HepG2 (cell line): ENCODE data around the gene CYB5B. TPM values are rescaled to one million over a fixed set of nuclear protein-coding genes. Genes with fewer than 3 reads are reported as not detected.

ENCODE experiments used
- FOXM1 ChIP-seq: sonication (generic); formaldehyde crosslinking; IDR thresholded peaks from 2 replicates; pipeline ENCODE4 v1.5.0; 2020; ENCODE audit warnings: missing genetic modification reagents
- GZF1 ChIP-seq: sonication (generic); formaldehyde crosslinking; IDR thresholded peaks from 2 replicates; pipeline ENCODE4 v1.5.1; 2020; ENCODE audit warnings: mild to moderate bottlenecking, missing genetic modification reagents
- HMGA1 ChIP-seq: sonication (generic); formaldehyde crosslinking; conservative IDR thresholded peaks from 2 replicates; pipeline ENCODE4 v1.4.0; 2020; ENCODE audit warnings: missing genetic modification reagents
- HNF4A ChIP-seq: sonication (generic); formaldehyde crosslinking; IDR thresholded peaks from 2 replicates; pipeline ENCODE4 v1.4.0; 2020; ENCODE audit warnings: missing genetic modification reagents
- HNF4G ChIP-seq, 2 experiments: sonication (generic) in 1 of 2; formaldehyde crosslinking in 1 of 2; IDR thresholded peaks; 2 replicates each; pipeline versions ENCODE4 v1.4.0 to v1.6.1; 2011 to 2020; ENCODE audit warnings: borderline replicate concordance in 2 of 2, low read depth in 2 of 2, mild to moderate bottlenecking in 2 of 2, low read length in 1 of 2, missing genetic modification reagents in 1 of 2, moderate library complexity in 1 of 2
- IRF2 ChIP-seq: IDR thresholded peaks from 2 replicates; pipeline ENCODE4 v1.6.1; 2018; ENCODE audit warnings: missing genetic modification reagents, missing compliant biosample characterization
- IRX3 ChIP-seq: sonication (generic); formaldehyde crosslinking; IDR thresholded peaks from 2 replicates; pipeline ENCODE4 v1.8.1; 2023; ENCODE audit warnings: mild to moderate bottlenecking, low read depth, missing genetic modification reagents, borderline replicate concordance
- NONO ChIP-seq, 2 experiments: fragments of 450-650 bp in 1 of 2; sonication (generic) in 1 of 2; formaldehyde crosslinking in 1 of 2; IDR thresholded peaks in 1 of 2; conservative IDR thresholded peaks in 1 of 2; 2 replicates each; pipeline versions ENCODE4 v1.6.1 to v1.8.0; 2017 to 2022; ENCODE audit warnings: mild to moderate bottlenecking in 1 of 2, missing genetic modification reagents in 1 of 2, moderate library complexity in 1 of 2
- TBL1XR1 ChIP-seq: fragments of 150-350 bp; IDR thresholded peaks from 2 replicates; pipeline ENCODE4 v1.6.1; 2014; ENCODE audit warnings: borderline replicate concordance, low read length; ENCODE audit not compliant: partially characterized antibody
- XBP1 ChIP-seq: sonication (generic); formaldehyde crosslinking; IDR thresholded peaks from 2 replicates; pipeline ENCODE4 v1.5.0; 2020; ENCODE audit warnings: missing genetic modification reagents
- ZC3H13 ChIP-seq: sonication (generic); formaldehyde crosslinking; IDR thresholded peaks from 2 replicates; pipeline ENCODE4 v1.8.1; 2023; ENCODE audit warnings: mild to moderate bottlenecking, missing genetic modification reagents, moderate library complexity
- ZNF224 ChIP-seq: sonication (generic); formaldehyde crosslinking; IDR thresholded peaks from 2 replicates; pipeline ENCODE4 v1.5.0; 2020; ENCODE audit warnings: mild to moderate bottlenecking, missing genetic modification reagents
- ZNF326 ChIP-seq: sonication (generic); formaldehyde crosslinking; IDR thresholded peaks from 2 replicates; pipeline ENCODE4 v1.4.0; 2020; ENCODE audit warnings: missing genetic modification reagents, borderline replicate concordance
- ZNF562 ChIP-seq: sonication (generic); formaldehyde crosslinking; IDR thresholded peaks from 2 replicates; pipeline ENCODE4 v1.8.0; 2022; ENCODE audit warnings: missing genetic modification reagents, borderline replicate concordance
- polyA plus RNA-seq, 8 experiments: library from polyadenylated mRNA; depleted of rRNA in 3 of 8; stranded (reverse) in 7 of 8; unstranded in 1 of 8; fragments of >200 nt; fragmentation: Illumina TruSeq in 4 of 8; extraction: Trizol in 4 of 8; gene quantifications; 2 replicates each; pipeline versions ENCODE4 v1.2.1 to v1.2.3, GENCODE V29; 2011 to 2016; ENCODE audit warnings: low read depth in 4 of 8, missing spikeins in 1 of 8, mixed read lengths in 1 of 8; ENCODE audit not compliant: insufficient read depth in 1 of 8
- total RNA-seq, 5 experiments: library from RNA; depleted of rRNA; stranded (reverse); fragments of >200 nt; fragmentation: Illumina TruSeq; extraction: Trizol; gene quantifications; 2 replicates each; pipeline ENCODE4 v1.2.3, GENCODE V29; 2016; ENCODE audit warnings: low read depth in 1 of 5
- TF ChIP-seq, protein P1 (sequence below): sonication (generic); formaldehyde crosslinking; IDR thresholded peaks from 2 replicates; pipeline ENCODE4 v1.4.0; 2020; ENCODE audit warnings: mild to moderate bottlenecking, missing genetic modification reagents, borderline replicate concordance
- TF ChIP-seq, protein P2 (sequence below): sonication (generic); formaldehyde crosslinking; IDR thresholded peaks from 2 replicates; pipeline ENCODE4 v1.5.1; 2020; ENCODE audit warnings: missing genetic modification reagents, mild to moderate bottlenecking, borderline replicate concordance
- TF ChIP-seq, protein P3 (sequence below): sonication (generic); formaldehyde crosslinking; IDR thresholded peaks from 2 replicates; pipeline ENCODE4 v1.4.0; 2020; ENCODE audit warnings: missing genetic modification reagents
- TF ChIP-seq, protein P4 (sequence below): sonication (generic); formaldehyde crosslinking; IDR thresholded peaks from 2 replicates; pipeline ENCODE4 v1.8.0; 2022; ENCODE audit warnings: missing genetic modification reagents, low read depth, mild to moderate bottlenecking, borderline replicate concordance
- TF ChIP-seq, protein P5 (sequence below): IDR thresholded peaks from 2 replicates; pipeline ENCODE4 v1.6.1; 2016; ENCODE audit warnings: low read depth

CYB5B gene
- total and polyA plus RNA-seq, 2 of the 13 experiments (the other 11 are each of a cell fraction or from before 2014, with no cell fraction given): 234 to 432 TPM

DNA sequence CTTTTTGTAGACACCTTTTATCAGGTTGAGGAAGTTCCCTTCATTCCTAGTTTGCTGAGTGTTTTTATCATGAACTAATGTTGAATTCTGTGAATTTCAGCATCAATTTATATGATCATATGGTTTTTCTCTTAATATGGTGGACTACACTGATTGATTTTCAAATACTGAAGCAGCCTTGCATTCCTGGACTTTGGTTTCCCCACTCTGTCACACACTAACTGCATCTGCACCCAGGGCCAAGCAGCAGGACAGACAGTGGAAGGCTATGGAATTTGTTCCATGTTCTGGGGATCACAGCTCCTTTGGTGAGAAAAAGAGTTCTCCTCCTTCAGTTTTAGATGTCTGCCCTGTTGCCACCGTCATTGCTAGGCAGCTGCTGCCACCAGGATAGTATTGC lies 46.4 kb upstream of the CYB5B start (continued):
- TF ChIP-seq HNF4A (CRISPR knock-in tag) (peak; percentile 78), ZNF224 (CRISPR knock-in tag) (no peak), XBP1 (CRISPR knock-in tag) (no peak), TBL1XR1 (no peak), IRF2 (no peak), ZC3H13 (CRISPR knock-in tag) (no peak), HMGA1 (no peak), FOXM1 (CRISPR knock-in tag) (no peak), GZF1 (CRISPR knock-in tag) (no peak), IRX3 (CRISPR knock-in tag) (0 out of 2 replicates have a peak, but pooled peaks have one; percentile 27), ZNF562 (CRISPR knock-in tag) (no peak), NONO (IDR thresholded peaks at IDR 0.05) (no peak), NONO (CRISPR knock-in tag; conservative IDR thresholded peaks at IDR 0.05) (no peak), ZNF326 (CRISPR knock-in tag) (no peak), HNF4G (IDR thresholded peaks at IDR 0.05; ENCODE audit: borderline replicate concordance, low read depth, low read length) (peak; percentile 39; the same call in 1 of the 2 replicates), HNF4G (CRISPR knock-in tag; IDR thresholded peaks at IDR 0.05; ENCODE audit: borderline replicate concordance, low read depth) (no peak)
- TF ChIP-seq, protein P1, sequence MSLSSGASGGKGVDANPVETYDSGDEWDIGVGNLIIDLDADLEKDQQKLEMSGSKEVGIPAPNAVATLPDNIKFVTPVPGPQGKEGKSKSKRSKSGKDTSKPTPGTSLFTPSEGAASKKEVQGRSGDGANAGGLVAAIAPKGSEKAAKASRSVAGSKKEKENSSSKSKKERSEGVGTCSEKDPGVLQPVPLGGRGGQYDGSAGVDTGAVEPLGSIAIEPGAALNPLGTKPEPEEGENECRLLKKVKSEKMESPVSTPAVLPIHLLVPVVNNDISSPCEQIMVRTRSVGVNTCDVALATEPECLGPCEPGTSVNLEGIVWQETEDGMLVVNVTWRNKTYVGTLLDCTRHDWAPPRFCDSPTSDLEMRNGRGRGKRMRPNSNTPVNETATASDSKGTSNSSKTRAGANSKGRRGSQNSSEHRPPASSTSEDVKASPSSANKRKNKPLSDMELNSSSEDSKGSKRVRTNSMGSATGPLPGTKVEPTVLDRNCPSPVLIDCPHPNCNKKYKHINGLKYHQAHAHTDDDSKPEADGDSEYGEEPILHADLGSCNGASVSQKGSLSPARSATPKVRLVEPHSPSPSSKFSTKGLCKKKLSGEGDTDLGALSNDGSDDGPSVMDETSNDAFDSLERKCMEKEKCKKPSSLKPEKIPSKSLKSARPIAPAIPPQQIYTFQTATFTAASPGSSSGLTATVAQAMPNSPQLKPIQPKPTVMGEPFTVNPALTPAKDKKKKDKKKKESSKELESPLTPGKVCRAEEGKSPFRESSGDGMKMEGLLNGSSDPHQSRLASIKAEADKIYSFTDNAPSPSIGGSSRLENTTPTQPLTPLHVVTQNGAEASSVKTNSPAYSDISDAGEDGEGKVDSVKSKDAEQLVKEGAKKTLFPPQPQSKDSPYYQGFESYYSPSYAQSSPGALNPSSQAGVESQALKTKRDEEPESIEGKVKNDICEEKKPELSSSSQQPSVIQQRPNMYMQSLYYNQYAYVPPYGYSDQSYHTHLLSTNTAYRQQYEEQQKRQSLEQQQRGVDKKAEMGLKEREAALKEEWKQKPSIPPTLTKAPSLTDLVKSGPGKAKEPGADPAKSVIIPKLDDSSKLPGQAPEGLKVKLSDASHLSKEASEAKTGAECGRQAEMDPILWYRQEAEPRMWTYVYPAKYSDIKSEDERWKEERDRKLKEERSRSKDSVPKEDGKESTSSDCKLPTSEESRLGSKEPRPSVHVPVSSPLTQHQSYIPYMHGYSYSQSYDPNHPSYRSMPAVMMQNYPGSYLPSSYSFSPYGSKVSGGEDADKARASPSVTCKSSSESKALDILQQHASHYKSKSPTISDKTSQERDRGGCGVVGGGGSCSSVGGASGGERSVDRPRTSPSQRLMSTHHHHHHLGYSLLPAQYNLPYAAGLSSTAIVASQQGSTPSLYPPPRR: no peak
- TF ChIP-seq, protein P2, sequence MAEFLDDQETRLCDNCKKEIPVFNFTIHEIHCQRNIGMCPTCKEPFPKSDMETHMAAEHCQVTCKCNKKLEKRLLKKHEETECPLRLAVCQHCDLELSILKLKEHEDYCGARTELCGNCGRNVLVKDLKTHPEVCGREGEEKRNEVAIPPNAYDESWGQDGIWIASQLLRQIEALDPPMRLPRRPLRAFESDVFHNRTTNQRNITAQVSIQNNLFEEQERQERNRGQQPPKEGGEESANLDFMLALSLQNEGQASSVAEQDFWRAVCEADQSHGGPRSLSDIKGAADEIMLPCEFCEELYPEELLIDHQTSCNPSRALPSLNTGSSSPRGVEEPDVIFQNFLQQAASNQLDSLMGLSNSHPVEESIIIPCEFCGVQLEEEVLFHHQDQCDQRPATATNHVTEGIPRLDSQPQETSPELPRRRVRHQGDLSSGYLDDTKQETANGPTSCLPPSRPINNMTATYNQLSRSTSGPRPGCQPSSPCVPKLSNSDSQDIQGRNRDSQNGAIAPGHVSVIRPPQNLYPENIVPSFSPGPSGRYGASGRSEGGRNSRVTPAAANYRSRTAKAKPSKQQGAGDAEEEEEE (CRISPR knock-in tag): no peak
- TF ChIP-seq, protein P3, sequence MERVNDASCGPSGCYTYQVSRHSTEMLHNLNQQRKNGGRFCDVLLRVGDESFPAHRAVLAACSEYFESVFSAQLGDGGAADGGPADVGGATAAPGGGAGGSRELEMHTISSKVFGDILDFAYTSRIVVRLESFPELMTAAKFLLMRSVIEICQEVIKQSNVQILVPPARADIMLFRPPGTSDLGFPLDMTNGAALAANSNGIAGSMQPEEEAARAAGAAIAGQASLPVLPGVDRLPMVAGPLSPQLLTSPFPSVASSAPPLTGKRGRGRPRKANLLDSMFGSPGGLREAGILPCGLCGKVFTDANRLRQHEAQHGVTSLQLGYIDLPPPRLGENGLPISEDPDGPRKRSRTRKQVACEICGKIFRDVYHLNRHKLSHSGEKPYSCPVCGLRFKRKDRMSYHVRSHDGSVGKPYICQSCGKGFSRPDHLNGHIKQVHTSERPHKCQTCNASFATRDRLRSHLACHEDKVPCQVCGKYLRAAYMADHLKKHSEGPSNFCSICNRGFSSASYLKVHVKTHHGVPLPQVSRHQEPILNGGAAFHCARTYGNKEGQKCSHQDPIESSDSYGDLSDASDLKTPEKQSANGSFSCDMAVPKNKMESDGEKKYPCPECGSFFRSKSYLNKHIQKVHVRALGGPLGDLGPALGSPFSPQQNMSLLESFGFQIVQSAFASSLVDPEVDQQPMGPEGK (CRISPR knock-in tag): no peak
- TF ChIP-seq, protein P4, sequence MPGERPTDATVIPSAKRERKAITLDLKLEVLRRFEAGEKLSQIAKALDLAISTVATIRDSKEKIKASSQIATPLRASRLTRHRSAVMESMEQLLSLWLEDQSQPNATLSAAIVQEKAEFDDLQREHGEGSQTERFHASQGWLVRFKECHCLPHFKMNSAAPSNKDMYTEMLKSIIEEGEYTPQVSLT: no peak
- TF ChIP-seq, protein P5, sequence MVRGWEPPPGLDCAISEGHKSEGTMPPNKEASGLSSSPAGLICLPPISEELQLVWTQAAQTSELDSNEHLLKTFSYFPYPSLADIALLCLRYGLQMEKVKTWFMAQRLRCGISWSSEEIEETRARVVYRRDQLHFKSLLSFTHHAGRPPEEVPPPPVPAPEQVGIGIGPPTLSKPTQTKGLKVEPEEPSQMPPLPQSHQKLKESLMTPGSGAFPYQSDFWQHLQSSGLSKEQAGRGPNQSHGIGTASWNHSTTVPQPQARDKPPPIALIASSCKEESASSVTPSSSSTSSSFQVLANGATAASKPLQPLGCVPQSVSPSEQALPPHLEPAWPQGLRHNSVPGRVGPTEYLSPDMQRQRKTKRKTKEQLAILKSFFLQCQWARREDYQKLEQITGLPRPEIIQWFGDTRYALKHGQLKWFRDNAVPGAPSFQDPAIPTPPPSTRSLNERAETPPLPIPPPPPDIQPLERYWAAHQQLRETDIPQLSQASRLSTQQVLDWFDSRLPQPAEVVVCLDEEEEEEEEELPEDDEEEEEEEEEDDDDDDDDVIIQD: peak; percentile 56; the same call in 1 of the 2 replicates
